Measurements from ENCODE around the gene HOXD9. TPM values are rescaled to one million over a fixed set of nuclear protein-coding genes. Genes with fewer than 3 reads are reported as not detected.

HOXD9 gene
- total RNA-seq, 1 donor from 2014 or later: 0.29 TPM

DNA sequence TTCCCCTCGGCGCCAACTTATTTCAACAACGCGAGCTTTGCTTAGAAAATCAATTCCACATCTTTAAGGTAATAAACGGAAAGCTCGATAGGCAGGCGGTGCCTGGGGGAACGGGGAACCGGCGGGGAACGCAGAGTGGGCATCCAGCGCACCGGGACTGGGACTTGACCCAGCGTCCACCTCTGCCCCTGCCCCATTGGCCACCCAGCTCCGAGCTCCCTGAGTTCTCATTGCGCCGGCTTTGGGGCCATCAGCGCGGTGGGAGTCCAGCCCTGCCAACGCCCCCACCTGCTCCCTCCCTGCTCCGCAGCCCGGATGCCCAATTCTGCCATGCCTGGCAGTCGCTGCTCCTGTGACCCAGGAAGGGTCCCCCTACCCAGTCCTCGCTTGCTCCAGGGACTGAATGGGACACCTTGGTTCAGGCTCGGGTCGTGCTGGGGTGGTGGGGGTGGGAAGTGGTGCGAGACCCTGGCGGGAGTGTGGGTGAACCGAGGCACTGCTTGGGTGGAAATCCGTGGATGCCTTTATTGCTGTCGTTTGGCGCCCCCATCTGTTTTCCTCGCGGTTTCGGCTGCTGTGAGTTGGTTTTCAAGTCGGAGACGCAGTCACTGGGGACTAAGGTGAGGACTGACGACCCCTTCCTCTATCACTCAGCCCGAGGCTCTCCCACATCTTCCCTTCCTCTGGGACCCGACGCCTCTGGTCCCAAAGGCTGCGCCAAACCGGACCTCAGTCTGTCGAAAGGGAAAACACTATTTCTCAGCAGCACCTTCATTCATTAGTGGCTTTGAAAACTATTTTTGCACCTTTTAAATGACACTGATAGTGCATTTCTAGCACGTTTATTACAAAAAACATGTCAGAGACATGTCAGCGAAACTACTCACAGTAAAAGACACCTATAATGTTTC, 36.4 kb upstream of the HOXD9 start:
- peak; percentile 55 for DNase-seq (ENCODE audit: low read depth)

DNA sequence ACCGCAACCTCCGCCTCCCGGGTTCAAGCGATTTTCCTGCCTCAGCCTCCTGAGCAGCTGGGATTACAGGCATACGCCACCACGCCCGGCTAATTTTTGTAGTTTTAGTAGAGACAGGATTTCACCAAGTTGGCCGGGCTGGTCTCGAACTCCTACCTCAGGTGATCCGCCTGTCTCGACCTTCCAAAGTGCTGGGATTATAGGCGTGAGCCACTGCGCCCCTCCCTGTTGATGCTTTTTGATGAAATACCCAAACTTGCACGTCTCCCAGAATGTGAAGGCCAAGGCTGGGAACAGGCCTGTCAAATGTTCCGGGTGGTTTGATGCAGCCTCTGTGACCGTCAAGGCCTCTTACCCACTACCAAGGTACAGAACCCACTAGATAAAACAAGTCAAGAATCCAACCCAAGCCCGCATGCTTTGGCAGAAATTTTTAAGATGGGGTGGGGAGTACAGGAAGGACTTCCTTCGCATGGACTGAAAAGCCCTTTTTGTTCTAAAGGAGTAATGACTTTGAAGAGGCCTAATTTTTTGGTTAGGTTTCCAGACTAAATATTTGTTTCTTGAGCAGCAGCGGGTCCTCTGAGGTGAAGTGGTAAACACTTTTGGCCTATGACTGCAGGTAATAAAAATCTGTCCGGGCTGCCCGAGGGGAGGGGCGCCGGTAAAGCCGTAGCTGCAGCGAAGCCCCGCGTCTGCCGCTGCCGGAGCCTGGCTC, 35.0 kb upstream of the HOXD9 start:
- no peak for DNase-seq (ENCODE audit: low read depth)

DNA sequence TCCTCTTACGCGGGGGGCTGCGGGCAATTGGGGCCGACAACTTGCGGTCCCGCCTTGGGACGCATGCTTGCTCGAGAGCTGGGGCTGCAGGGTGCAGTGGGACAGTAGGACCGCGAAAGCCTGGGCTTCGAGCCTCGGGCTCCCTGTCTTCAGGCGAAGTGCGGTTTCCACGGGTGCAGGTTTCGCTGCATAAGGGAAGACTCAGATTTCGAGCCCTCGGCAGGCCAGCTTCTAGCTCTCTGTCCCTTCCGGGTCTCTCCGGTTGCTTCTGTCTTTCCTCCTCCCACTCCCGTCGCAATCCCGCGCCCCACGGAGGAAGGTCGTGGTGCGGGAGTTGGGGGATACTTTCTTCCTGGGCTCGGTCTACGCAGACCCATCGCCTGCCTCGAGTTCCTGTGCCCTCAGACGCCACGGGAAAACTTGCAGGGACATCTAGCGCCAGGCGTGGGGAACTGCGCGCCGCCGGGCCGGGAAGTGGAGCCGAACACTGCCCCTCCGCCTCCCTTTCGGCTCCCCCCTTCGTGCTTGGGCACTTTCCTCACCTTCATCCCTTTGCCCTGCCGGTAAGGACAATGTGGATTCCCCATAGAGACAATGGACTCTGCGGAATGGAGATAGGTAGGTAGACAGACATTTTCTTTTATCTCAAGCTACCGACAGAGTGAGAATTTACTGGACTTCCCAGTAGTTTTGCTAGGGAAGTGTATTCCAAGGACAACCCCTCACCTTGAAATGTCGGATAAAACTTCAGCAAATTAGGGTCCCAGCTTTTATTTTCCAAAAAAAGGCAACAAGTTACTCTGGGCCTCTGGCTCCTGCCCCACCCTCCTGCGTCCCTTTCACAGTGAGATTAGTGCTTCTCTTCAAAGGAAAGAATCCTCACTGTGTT, 34.2 kb upstream of the HOXD9 start:
- DNase-seq (ENCODE audit: low read depth): peak; percentile 44

DNA sequence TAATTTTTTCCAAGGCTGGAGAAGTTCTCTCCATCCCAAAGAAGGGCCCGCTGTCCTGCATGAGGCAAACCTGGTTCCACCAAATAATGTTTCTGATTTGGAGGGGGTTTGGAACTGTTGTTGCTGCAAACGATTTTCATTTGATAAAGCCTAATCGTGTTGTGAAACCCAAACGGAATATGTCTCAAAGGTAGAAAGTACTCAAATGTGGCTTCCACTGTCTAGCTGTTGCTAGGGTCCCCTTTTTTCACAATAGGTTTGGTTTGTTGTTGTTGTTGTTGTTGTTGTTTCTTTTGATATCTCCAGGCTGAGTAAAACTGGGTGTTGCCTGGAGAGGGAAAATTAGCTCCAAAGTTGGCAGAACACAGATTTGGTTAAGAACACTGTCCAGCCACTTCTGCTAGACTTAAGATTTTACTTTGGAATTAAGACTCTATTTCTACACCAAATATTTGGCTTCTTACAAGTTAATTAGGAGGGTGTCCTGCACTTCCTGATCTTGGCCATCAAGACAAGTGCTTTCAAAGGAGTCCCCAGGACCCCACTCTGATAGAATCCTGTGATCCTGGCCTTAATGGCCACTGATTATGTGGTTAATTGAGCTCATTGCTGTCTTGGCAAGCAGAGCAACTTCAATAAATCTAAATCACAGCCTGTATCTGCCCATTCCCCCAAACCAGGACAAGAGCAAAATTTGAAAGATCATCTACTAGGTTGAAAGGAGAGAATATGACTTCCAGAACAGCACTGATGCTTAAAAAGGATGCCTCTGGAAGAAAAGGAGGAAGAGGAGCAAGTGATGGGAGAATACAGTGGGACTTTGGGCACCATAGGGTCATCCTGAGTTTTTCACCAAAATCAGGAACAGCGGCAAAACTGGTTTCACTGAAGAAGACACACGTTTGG, 33.3 kb upstream of the HOXD9 start:
- DNase-seq (ENCODE audit: low read depth): no peak

DNA sequence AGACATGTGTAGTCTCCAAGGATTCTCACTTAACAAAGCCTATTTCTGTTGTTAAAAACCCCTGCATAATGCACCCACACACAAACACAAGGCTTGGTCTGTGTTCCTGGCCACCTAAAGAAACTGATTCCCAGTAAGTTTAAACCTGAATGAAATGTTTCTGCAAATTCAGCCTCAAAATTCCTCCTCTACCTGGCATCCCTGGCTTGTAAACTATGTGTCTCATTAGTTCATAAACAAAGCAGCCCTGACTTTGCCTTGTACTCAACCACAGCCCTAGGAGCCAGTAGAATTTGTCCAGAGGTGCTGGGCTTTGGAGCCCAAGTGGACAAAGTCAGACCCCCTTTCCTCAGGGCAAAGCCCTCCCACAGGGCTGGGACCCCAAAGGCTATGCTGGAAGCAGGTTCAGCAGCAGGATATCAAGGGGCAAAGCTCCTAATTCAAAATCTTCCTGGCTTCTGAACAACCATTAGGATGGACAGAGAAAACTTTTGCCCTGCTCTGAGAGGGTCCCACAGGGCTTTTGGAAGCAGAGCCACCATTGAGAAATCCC, 32.6 kb upstream of the HOXD9 start:
- no peak for DNase-seq (ENCODE audit: low read depth)

- DNase-seq (ENCODE audit: low read depth): no peak
These were observed 31.7 kb upstream of the HOXD9 start for GRCh38 chr2:176090862-176091261.

GRCh38 chr2:176091329-176092258, 30.9 kb upstream of the HOXD9 start:
- no peak for DNase-seq (ENCODE audit: low read depth)

DNA sequence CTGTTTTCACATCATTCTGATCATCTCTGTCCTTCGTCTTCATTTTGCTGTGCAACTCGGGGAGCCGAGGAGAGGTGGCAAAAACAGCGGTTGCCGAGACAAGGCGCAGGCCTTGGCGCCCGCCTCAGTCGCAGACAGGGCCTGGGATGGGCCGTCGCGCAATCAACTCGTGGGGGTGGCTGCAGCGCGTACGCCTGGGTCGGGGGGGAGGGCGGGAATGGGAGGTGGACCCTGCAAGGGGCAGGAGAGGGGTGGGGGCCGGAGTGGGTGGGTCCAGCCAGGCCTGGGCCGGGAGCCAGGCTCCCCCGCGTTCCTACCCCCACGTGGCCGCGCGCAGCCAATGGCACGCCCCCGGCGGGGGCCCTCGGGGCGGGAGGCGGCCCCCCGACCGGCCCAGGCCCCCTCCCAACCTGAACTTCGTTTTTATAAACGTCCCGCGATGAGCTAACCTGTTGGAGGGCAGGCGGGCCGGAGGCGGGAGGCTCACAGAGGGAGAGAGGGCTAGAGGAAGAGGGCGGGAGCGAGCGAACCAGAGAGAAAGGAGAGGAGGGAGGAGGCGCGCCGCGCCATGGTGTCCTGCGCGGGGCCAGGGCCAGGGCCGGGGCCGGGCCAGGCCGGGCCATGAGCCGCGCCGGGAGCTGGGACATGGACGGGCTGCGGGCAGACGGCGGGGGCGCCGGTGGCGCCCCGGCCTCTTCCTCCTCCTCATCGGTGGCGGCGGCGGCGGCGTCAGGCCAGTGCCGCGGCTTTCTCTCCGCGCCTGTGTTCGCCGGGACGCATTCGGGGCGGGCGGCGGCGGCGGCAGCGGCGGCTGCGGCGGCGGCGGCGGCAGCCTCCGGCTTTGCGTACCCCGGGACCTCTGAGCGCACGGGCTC, 30.0 kb upstream of the HOXD9 start, which contains the start of gene HOXD13:
HOXD13 (plus strand) TSS at position 452 of the 875 bp plus-strand sequence; CDS start at position 622, 170 bp downstream.
- no peak for DNase-seq (ENCODE audit: low read depth)

DNA sequence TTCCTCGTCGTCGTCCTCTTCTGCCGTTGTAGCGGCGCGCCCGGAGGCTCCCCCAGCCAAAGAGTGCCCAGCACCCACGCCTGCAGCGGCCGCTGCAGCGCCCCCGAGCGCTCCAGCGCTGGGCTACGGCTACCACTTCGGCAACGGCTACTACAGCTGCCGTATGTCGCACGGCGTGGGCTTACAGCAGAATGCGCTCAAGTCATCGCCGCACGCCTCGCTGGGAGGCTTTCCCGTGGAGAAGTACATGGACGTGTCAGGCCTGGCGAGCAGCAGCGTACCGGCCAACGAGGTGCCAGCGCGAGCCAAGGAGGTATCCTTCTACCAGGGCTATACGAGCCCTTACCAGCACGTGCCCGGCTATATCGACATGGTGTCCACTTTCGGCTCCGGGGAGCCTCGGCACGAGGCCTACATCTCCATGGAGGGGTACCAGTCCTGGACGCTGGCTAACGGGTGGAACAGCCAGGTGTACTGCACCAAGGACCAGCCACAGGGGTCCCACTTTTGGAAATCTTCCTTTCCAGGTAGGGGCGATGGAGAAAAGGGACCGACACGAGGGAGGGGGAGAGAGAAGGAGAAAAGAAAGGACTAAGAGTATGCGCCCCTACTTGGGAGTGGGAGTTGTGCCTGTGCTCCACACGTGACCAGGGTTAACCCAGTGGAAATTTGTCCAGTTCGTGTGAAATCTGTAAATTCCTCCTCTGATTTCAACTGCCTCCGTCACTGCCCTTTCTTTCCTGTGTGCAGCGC, 29.2 kb upstream of the HOXD9 start:
- peak; percentile 34 for DNase-seq (ENCODE audit: low read depth)

DNA sequence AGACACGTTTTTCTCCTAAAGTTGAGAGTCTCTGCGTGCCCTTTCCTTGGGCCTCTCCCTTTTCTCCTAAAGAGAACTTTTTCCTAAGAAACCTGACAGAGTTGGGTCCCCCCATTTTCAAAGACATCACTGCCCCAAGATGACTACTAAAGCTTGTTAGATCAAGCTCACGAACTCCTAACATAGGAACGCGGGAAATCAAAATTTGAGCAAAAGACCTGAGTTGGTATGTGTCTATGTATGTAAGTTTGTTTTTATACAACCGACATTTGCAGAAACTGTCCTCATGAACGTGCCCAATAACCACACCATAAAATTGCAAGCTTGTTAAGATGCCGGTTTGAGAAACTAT, 28.6 kb upstream of the HOXD9 start:
- no peak for DNase-seq (ENCODE audit: low read depth)

GRCh38 chr2:176094349-176094748, 28.2 kb upstream of the HOXD9 start:
- no peak for DNase-seq (ENCODE audit: low read depth)

GRCh38 chr2:176095421-176095820, 27.1 kb upstream of the HOXD9 start:
- DNase-seq (ENCODE audit: low read depth): no peak

- no peak for DNase-seq (ENCODE audit: low read depth)
These were observed 26.1 kb upstream of the HOXD9 start for GRCh38 chr2:176096243-176096985.

GRCh38 chr2:176096986-176097819, 25.3 kb upstream of the HOXD9 start:
- DNase-seq (ENCODE audit: low read depth): peak; percentile 83

DNA sequence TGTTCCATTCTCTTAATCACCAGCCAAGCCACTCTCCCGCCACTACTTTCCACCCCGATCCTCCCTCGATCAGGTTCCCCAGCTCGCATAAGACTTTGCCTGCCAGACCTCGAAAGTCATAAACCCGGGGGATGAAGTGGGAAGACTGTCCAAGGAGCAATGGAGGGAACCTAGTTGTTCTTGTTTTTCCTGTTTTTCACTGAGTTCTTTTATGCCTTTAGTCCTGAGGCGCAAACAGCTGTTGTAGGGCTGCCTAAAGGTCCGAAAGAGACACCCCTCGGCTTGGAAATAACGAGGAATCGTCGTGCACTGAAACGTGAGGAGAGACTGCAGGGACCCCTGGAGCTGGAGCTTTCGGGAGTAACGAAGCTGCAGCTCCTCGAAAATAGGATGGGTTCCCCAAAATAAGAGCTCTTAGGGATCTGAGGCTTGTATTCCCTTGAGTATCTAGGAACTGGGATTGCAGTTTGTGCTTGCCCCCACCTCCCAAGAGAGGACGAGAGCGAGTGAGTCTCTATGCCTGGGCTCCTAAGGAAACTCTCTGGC, 24.6 kb upstream of the HOXD9 start:
- DNase-seq (ENCODE audit: low read depth): no peak
